ENCODE data around the gene ARTN.

ARTN gene

DNA sequence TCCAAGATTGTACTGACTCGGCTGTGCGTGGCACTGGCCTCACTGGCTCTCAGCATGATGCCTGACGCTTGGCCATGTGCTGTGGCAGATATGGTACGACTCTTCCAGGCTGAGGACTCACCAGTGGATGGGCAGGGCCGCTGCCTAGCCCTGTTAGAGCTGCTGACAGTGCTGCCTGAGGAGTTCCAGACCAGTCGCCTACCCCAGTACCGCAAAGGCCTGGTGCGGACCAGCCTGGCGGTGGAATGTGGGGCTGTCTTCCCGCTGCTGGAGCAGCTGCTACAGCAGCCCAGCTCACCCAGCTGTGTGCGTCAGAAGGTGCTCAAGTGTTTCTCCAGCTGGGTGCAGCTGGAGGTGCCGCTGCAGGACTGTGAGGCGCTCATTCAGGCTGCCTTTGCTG lies 16.1 kb downstream of the ARTN start:
- DNase-seq: no peak

DNA sequence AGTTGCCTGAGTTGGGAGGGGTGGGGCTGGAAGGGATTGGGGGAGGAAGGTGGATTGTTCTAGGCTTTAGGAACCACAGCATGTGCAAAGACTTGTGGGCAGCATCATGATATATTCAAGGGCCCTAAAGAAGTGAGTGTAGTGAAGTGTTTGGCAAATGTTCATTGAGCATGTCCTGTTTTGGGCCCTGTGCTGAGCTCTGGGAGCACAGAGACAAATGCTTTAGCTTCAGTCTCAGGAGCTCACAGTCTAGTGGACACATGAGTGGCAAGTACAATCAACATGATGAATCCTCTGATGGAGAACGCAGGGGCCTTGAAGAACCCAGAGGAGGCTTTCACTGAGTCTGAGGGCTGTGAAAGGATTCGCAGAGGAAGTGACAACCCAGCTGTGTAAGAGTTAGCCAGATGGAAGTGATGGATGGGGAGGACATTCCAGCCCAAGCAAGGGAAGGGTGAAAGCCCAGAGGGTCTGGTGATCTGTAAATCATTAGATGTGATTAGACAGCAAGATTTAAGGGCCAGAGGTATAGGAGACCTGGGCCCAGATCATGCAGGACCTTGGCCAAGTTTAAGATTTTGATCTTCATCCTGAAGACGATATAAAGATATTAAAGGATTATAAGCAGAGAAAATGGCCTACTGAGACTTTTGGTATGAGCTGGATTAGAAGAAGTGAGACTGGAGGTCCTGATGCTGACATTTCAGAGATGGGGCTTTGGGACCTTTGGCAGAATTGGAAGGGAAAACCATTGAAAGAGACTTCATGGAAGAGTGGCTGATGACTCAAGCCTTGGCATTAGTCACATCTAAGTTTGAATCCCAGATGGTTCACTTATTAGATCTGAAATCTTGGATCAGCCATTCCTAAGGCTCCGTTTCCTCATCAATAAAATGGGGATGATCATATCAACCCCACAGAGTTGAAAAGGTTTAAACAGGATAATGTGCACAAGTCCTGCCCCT lies 17.7 kb downstream of the ARTN start:
- DNase-seq: no peak

DNA sequence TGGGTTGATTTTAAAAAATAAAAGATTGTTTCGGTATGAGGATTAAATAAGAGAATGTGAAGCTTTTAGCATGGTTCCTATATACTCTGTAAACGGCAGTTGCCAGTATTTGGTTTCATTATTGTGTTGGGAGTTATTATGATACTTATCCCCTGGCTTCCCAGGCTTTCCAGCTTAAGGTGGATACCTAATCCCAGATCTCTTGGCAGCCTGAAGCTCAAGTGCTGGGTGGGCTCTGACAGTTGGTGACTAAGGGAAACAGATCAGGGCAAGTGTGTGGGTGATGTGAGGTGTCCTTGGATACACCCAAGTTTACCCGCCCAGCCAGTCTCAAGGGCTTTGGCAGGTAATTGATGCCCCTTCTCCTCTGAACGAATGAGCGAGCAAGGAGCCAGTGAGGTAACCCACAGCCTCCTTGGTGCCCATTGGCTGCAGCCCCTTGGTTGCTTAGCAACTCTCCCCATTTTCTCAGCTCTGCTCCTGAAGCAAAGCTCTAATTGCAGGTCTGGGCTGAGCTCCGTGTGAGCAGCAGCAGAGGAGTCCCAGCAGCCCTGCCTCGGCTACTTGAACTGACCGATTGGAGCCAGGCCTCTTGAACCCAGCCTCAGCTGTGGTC lies 19.2 kb downstream of the ARTN start:
- DNase-seq: no peak

DNA sequence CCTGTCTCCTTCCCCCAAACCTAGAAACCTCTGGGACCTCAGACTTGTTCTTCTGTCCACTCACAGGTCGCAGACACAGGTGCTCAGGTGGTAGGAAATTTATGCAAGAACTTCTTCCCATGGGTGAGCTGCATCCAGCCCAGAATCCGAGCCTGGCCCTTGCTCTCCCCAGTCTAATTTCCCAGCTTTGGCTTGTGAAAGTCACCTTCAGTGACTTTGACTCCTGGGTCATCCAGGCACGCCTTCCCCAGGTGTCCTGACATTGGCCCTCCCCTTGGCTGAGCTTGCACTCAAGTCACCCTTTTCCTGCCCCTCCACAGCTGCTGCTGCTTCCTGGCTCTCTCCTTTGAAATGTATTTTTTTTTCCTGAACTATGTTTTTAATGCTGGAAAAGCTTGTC lies 19.8 kb downstream of the ARTN start:
- no peak for DNase-seq

DNA sequence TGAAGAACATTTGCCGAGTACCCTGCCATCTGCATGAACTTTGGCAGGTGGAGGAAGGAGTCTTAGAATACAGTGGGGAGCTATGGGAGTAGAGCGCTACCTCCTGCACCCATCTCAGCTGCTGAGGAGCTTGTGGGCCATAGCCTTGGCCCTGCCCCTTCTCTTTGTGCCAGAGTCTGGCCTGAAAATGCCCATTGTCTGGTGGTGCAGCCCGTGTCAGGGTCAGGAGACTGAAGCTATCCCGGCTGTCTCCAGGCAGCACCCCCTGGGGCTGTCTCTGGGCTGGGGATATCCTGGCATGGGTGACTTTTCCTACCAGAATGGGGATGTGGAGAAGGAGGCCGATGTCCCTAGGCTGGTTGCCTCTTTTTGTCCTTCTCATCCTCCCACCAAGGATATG lies 20.4 kb downstream of the ARTN start:
- DNase-seq: no peak

DNA sequence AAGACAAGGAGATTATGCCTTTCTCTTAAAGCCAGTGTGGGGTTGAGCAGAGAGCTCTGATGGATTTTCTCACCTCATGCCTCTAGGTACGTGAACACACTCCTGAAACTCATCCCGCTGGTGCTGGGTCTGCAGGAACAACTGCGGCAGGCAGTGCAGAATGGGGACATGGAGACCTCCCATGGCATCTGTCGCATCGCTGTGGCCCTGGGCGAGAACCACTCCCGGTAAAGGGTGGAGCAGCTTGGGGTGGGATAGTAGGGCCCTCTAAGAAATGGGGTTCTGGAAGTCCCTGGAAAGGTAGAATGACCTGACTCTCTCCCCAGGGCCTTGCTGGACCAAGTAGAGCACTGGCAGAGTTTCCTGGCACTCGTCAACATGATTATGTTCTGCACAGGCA lies 22.6 kb downstream of the ARTN start:
- no peak for DNase-seq

DNA sequence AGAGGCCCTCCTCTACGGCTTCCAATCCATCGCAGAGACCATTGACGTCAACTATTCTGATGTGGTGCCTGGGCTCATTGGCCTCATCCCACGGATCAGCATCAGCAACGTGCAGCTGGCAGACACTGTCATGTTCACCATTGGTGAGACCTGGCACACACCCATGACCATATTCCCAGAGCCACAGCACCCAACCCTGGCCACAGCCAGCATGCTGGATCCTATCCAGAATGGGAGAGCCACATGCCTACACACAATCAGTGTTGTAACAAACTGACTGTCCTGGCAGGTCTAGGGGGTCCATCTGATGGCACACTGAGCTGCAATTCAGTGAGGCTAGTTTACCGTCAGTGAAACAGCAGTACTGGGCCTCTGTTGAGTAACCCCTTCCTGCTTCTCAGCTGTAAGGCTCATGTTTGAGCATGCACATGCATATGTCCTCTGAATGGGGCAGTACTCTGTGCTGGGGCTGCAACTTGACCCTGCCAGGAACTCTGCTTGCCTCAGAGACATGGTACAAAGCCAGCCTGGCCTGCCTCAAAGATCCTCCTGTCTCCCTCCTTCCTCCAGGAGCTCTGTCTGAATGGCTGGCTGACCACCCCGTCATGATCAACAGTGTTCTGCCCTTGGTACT lies 23.9 kb downstream of the ARTN start:
- DNase-seq: no peak

DNA sequence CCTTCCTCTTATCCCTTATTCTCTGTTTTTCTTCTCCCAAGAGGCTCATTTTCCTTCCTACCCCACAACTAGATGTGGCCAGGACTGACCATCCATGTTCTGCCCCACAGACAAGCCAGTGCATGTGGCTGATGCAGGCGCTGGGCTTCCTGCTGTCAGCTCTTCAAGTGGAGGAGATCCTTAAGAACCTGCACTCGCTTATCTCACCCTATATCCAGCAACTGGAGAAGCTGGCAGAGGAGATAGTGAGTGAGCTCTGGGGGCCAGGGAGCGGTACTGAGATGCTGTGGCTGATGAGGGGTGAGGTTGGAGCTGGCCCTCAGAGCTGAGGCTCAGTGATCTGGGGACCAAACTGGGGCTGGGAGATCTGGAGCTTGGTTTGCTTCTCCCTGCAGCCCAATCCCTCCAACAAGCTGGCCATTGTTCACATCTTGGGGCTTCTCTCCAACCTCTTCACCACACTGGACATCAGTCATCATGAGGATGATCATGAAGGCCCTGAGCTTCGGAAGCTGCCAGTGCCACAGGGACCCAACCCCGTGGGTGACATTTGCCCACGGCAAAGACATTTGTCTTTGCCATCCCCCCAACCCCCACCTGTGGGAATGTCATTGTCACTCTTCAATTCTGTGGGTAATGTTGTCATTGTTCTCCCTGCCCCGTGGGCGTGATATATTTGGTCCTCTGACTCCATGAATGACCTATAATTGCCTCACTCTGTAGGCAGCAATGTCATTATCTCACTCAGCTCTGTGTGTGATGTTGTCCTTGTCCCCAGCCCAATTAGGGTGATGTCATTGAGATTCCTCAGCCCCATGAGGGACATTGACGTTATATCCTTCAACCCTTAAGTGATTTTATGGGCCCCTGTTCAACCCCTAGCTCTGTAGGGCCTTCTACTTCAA lies 25.0 kb downstream of the ARTN start:
- DNase-seq: no peak

DNA sequence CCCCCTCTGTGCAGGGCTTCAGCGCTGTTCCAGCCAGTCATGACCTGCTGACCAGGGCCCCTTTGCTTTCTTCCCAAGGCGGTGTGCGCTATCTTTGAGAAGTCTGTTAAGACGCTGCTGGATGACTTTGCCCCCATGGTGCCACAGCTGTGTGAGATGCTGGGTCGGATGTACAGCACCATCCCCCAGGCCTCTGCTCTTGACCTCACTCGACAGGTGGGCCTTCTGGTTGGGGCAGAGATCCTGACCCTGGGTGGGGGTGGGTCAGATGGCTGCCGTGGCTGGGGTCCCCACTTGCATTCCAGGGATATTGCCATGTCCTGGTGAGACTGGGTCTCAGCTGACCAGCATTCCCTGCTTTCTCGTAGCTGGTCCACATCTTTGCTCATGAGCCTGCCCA lies 27.2 kb downstream of the ARTN start:
- DNase-seq: no peak

DNA sequence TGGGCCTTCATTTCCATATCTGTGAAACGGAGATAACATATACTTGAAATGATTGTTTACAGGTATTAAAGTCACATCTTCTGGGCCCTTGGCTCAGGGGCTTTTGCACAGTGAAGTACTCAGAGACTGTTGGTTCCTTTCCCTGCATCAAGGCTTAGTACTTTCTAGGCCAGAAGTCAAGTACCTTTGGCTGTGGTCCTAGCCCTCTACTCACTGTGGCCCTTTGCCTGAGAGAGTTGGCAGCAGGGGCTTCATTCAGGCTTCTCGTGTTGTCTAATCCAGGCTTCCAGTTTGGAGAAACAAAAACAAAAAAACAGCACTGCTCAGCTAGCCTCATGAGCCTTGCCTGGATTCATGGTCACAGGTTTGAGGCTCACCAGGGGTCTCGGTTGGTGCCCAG lies 28.1 kb downstream of the ARTN start:
- no peak for DNase-seq

DNA sequence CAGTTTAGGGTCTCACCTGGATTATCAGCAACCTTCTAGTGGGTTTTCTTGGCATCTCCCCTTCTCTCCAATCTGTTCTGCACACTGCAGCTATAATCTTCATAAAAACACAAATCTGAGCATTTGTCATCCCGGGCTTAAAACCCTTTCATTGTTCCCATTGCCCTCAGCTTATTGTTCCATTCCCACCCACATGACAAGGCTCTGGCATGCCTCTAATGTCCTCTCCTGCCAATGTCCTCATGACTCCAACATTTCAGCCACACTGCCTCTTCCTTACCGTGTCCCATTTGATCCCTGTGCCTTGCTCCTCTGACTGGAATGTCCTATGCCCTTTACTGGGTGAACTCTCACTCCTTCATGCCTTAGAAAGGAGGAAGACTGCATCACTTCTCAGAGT lies 28.7 kb downstream of the ARTN start:
- DNase-seq: no peak

DNA sequence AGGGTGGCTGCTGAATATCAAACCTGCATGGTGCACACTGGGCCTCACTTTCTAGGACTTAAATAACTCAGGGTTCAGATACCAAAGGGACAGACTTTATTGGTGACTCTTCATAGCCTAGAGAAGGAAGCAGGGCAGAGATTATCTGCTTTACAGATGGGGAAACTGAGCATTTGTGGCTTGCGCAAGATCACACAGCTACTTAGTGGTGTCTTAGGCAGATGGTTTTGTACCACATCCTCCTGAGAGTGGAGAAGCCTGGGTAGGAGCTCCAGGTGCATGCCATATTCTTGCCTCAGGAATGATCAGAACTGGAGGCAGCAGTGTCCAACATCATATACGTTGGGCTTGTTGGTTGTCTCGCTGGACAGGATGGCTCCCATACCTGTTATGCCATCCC lies 29.4 kb downstream of the ARTN start:
- no peak for DNase-seq

DNA sequence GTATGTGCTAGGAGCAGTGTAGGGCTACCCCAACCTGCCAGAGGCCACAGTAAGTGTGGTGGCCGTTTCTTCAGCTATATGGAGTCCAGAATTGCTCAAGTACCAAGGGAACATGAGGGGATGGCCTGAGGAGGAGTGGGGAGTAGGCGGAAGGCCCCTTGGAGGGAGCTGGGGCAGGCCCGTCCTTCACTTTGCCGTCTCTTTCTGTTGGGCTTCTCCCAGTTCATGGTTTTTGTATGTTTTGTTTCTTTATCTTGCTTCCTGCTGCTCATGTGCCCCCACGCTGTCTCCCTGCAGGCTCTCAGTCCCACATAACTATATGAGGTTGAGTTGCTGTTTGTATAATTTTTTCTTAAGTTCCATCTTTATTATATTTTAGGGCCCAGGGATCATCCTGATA lies 30.3 kb downstream of the ARTN start:
- DNase-seq: no peak

DNA sequence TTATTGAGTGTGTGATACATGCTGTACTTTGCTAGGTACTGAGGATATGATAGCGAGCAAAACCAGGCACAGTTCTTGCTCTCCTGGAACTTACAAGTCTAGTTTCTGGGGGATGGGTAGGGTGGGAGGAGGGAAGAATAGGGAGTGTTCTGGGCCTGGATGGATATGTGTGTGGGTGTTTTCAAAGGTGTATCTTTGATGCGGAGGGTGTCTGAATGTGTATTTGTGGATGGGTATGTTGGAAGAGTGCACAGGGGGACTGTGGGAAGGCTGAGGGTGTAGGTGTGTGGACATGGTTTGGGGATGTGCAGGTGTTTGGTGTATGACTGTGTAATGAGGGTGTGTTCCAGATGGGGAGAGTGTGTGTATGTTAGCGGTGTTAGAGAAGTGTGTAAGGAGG lies 31.7 kb downstream of the ARTN start:
- DNase-seq: no peak

DNA sequence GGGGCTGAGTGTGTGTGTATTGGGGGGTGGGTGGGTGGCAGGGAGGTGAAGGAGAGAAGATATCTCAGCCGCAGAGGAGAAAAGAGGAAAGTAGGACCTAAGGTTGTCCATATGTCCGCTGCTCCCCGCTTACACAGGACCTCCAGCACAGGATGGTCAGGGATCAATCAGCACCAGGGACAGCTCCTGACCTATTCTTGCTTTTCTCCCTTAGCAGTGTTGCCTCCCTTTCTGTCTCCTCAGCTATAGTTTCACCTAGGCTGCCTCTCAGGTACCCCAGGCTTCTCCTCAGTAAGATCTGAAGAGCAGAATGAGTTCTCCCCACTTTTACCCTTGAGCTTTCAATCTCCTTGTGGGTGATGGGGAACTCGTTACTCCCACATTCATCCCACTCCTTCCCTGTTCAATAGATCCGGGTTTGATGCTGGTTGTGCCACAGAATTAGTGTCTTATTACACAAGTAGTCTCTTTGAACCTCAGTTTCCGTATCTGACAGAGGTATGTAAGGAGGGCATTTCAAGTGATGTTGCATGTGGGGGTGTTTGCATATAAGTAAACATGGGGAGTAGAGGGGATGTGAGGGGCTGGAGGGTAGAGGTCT lies 34.8 kb downstream of the ARTN start:
- no peak for DNase-seq

DNA sequence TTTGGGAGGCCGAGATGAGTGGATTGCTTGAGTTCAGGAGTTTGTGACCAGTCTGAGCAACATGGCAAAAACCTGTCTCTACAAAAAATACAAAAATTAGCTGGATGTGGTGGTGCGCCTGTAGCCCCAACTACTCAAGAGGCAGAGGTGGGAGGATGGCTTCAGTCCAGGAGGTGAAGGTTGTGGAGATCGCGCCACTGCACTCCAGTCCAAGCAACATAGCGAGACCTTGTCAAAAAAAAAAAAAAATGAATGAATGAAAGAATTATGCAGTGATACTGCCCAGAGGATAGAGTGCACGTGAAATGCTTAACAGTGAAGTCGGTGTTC lies 35.8 kb downstream of the ARTN start:
- no peak for DNase-seq

DNA sequence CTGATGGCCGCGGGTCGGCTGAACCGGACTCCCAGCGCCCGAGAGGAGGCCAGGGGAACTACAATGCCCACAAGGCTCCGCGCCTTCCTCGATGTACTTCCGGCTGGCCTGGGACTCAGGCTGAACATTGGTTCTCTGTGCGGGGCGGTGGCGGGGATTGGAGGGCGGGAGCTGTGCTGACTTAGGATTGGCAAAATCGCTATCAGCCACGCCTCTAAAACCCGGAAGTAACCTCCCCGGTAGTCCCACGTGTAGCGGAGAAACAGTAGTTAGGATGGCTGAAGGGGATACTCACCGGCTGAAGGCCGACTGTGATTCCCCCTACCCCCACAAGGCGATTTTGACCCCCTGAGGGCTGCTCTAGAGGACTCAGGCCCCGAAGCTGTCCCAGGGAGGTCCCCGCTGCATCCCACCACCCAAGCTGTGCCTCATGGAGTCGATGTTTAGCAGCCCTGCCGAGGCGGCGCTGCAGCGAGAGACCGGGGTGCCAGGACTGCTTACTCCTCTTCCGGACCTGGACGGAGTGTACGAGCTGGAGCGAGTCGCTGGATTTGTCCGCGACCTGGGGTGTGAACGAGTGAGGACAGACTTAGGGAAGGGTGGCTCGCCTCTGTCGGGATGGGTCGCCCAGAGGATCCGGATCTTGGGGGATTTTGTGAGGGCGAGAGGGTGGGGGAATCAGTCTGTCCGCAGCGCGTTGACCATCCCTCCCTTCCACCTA lies 36.3 kb downstream of the ARTN start, which contains the start of gene DPH2:
Gene DPH2 (plus strand): TSS at position 265 of the 721 bp plus-strand sequence. CDS start 166 bp downstream, at position 431.
- DNase-seq: peak; percentile 96

DNA sequence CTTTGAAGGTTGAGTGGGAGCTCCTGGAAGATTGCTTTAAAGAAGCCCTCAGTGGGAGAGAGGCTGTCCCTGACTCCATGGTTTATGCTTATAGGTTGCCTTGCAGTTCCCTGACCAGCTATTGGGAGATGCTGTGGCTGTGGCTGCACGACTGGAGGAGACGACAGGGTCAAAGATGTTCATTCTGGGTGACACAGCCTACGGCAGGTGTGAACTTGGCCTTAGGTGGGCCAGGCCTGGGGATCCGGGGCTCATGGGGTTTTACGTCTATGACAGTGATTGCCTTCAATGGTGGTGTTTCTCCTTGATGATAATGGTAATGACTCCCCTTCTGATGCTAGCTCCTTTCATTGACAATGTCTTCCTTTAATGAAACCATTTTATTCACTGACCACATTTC lies 36.9 kb downstream of the ARTN start:
- DNase-seq: no peak

DNA sequence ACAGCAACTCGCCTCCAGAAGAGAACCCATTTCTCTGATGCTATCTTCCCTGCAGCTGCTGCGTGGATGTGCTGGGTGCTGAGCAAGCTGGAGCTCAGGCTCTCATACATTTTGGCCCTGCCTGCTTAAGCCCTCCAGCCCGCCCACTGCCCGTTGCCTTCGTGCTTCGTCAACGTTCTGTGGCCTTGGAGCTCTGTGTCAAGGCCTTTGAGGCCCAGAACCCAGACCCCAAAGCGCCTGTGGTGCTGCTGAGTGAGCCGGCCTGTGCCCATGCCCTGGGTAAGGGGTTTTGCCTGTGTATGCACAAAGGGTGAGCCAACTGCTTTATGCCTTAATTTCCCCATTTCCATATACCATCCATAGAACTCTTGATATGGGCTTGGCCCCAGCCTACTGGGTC lies 37.3 kb downstream of the ARTN start:
- DNase-seq: no peak

DNA sequence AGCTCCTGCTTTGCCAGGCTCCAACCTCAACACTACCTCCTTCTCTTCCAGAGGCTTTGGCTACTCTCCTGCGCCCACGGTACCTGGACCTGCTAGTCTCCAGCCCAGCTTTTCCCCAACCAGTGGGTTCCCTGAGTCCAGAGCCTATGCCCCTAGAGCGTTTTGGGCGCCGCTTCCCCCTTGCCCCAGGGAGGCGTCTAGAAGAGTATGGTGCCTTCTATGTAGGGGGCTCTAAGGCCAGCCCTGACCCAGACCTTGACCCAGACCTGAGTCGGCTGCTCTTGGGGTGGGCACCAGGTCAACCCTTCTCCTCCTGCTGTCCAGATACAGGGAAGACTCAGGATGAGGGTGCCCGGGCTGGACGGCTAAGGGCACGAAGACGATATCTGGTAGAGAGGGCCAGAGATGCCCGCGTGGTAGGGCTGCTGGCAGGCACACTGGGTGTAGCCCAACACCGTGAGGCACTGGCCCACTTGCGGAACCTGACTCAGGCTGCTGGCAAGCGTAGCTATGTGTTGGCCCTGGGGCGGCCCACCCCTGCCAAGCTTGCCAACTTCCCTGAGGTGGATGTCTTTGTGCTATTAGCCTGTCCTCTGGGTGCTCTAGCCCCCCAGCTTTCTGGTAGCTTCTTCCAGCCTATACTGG lies 37.9 kb downstream of the ARTN start:
- no peak for DNase-seq

DNA sequence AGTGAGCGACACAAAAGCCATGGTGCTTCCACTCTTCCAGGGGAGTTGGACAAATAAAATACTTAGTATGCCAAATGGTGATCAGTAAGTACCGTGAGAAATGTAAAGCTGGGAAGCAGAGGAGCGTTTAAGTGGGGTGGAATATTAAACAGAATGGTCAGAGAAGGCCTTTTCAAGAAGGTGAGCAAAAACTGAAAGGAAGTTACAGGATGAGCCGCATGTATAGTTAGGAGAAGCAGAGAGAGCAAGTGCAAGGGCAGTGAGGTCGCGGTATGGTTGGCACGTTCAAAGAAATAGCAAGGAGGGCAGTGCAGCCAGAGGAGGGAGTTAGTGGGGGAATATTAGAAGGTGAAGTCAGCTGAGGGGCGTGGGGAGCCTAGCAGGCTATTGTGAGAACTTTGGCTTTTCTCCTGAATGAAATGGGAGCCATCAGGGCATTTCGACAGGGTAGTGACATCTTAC lies 40.4 kb downstream of the ARTN start:
- no peak for DNase-seq

Measured in CD4-positive, alpha-beta T cell treated with Interleukin-10 for 1 hour (primary cell).